GM12801 (cell line): Measurements from ENCODE around the gene DNM1.

Source experiments
- TF ChIP-seq, protein P1 (sequence below): IDR thresholded peaks from one replicate; pipeline ENCODE4 v1.5.1; 2011; ENCODE audit warnings: control low read depth; ENCODE audit not compliant: insufficient read length; ENCODE audit errors: extremely low read depth

The DNM1 gene

GRCh38 chr9:128180001-128180400, 23.2 kb upstream of the DNM1 start:
- TF ChIP-seq, protein P1, sequence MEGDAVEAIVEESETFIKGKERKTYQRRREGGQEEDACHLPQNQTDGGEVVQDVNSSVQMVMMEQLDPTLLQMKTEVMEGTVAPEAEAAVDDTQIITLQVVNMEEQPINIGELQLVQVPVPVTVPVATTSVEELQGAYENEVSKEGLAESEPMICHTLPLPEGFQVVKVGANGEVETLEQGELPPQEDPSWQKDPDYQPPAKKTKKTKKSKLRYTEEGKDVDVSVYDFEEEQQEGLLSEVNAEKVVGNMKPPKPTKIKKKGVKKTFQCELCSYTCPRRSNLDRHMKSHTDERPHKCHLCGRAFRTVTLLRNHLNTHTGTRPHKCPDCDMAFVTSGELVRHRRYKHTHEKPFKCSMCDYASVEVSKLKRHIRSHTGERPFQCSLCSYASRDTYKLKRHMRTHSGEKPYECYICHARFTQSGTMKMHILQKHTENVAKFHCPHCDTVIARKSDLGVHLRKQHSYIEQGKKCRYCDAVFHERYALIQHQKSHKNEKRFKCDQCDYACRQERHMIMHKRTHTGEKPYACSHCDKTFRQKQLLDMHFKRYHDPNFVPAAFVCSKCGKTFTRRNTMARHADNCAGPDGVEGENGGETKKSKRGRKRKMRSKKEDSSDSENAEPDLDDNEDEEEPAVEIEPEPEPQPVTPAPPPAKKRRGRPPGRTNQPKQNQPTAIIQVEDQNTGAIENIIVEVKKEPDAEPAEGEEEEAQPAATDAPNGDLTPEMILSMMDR: no peak

DNA sequence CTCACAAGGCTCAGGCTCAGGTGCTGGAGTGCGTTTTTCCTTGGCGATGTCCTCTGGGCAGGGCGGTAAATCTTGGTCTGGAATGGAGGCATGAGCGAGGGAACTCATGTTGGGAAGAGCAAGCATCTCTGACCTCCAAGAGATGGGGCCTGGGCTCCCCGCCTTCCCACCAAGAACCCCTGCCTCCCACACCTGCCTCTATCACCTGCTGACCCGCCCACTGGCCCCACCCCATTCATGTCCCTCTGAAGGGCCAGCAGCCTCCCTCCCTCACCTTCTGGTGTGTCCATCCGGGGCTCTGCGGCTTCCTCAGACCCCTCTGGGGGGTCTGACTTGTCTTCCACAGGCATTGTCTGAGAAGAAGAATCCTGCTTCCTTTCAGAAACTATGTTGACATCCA, 22.7 kb upstream of the DNM1 start:
- TF ChIP-seq, protein P1: no peak

- TF ChIP-seq, protein P1: no peak
Measured at GRCh38 chr9:128182893-128183588, 20.1 kb upstream of the DNM1 start.

- TF ChIP-seq, protein P1: no peak
Measured at GRCh38 chr9:128185979-128186965, 16.9 kb upstream of the DNM1 start.

GRCh38 chr9:128187361-128187760, 15.8 kb upstream of the DNM1 start:
- TF ChIP-seq, protein P1: no peak

- TF ChIP-seq, protein P1: no peak
Measured at GRCh38 chr9:128188209-128188608, 15.0 kb upstream of the DNM1 start.

- TF ChIP-seq, protein P1: no peak
Measured at GRCh38 chr9:128190013-128190412, 13.2 kb upstream of the DNM1 start.
